Measurements from ENCODE around the gene WAS.
A peak's percentile ranks its signal among the peaks of the same experiment; 100 is the strongest.
"Not testable (repeated sequence)": the region's sequence is repeated elsewhere in the genome, so short reads cannot be mapped to it uniquely, and the experiment has no call there.

The WAS gene

DNA sequence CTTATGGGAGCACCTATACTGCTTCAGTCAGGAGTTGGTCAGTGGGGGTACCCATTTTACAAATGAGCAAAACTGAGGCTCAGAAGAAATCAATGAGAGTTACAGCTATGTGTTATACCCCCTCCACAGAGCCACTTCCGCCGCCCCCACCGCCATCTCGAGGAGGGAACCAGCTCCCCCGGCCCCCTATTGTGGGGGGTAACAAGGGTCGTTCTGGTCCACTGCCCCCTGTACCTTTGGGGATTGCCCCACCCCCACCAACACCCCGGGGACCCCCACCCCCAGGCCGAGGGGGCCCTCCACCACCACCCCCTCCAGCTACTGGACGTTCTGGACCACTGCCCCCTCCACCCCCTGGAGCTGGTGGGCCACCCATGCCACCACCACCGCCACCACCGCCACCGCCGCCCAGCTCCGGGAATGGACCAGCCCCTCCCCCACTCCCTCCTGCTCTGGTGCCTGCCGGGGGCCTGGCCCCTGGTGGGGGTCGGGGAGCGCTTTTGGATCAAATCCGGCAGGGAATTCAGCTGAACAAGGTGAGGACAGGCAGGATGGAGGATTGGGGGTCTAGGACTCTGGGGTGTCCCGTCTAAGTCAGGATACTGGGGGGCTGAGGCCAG, 5.0 kb downstream of the WAS start:
- no peak for DNase-seq

DNA sequence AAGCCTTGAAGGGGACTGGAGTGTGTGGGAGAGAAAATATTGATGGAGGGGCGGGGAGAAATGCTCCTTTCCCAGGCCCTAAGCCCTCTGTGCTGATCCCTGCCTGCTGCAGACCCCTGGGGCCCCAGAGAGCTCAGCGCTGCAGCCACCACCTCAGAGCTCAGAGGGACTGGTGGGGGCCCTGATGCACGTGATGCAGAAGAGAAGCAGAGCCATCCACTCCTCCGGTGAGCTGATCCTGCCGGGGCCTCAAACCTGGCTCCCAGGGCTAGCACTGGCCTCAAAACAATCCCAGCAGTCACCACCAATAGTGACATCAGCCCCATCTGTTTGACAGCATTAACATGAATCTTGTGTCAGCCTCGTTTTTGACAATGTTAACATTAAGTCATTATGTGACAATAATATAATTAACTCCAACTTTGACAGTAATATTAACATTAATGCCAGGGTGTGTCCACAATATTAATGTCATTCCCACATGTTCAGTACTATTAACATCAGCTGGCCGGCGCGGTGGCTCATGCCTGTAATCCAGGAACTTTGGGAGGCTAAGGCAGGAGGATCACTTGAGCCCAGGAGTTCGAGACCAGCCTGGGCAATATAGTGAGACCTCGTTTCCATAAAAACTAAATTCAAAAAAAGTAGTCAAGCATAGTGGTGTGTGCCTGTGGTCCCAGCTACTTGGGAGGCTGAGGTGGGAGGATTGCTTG, 5.8 kb downstream of the WAS start:
- DNase-seq: no peak

DNA sequence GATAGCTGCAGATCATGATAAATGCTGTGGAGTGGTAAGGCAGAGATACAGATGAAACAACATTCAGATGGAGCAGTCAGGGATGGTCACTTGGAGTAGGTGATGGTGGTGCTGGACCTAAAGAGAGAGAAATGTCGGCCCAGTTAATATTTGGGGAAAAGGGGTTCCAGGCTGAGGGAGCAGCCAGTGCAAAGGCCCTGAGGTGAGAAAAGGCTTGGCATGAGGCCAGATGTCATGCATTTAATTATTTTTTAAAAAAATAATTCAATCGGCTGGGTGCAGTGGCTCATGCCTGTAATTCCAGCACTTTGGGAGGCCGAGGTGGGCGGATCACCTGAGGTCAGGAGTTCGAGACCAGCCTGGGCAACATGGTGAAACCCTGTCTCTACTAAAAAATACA, 8.1 kb downstream of the WAS start:
- not testable (repeated sequence) for DNase-seq

DNA sequence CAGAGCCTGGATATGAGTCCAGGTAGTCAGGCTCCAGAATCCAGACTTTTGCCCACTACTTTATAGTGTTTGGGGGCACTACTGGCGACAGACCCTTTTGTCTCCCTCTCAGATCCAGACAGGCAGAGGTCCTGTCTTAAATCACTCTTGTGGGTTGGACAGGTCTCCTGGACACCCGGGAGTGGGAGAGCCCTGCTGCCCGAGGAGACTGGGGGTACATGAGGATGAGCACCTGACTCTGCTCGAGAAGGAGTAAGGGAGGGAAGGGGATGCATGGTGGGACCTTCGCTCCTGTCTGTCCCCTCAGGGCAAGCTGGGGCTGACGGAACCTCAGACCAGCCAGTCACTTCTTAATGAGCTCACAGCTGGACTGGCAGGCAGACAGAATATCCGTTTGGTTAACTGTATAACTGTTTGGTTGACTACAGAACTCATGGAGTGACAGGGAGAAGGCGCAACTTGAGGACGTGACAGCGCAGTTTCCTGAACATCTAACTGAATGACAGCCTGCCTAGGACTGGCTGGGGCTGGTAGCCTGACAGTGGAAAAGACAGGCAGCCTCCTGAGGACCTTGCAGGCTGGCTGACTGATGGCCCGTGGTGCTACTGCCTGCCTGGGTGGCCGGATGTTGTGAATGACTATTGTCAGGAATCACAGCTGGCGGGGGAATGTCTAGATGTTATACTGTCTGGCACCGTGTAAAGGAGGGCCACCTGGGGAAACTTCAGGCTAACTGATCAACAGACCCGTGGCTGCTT, 11.4 kb downstream of the WAS start:
- no peak for DNase-seq

DNA sequence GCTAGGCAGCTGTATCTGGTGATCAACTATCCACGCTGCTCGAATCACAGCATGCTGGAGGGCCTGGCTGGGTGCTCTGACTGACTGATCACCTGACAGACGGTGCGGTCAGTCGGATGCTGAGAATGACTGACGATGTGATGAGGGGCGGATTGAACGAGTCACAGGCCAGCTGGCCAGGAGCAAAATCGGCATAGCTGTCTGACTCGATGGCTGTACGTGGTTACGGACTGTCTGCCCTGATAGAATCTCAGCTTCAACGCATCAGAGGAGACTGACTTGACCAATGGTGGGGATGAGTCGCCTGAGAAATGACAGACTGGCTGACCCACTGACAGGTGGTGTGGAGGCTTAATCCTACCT, 11.9 kb downstream of the WAS start:
- DNase-seq: no peak

DNA sequence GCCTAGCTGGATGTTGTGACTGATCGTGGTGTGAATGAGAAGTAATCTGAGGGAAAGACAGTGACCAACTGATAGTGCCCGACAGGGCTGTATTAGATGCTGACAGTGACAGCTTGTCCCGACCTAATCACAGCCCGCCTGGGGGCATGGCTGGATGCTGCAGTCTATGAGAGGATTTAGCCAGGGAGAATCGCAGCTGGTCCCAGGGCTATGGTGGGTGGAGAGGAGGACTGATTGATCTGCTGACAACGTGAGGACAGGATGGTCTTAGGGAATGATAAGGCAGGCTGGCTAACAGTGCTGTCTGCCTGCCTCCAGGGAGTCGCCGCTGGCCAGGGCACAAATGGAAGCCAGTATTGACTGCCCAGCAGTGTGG, 12.3 kb downstream of the WAS start:
- DNase-seq: no peak

DNA sequence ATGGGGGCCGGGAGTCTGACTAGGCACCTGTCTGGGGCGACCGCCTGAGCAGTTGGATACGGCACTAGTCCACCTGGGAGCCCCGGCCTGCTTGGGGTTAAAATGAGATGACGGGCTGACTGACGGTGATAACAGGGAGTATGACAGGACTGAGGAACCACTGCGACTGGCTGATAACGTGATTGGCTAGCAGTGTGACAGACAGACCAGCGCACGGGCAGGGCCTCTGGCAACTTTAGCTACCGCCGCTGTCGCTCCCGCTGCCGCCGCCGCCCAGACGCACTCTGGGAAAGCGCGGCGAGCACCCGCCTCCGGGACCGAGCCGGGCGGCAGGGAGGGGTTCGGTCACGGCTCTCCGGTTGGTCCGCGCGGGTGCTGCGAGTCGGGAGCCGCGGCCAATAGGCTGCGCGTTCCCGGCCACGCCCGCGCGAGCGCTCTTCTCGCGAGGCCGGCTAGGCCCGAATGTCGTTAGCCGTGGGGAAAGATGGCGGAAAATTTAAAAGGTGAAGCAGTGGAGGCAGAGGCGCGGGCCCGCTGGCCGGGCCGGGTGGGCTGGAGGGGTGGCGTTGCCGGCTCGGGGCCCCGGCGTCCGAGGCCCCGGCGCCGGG, 12.8 kb downstream of the WAS start, which contains the start of gene SUV39H1:
SUV39H1 (plus strand) TSS at position 434 of the 608 bp plus-strand sequence; CDS start at position 485, 51 bp downstream.
- peak; percentile 37 to 59 for DNase-seq

DNA sequence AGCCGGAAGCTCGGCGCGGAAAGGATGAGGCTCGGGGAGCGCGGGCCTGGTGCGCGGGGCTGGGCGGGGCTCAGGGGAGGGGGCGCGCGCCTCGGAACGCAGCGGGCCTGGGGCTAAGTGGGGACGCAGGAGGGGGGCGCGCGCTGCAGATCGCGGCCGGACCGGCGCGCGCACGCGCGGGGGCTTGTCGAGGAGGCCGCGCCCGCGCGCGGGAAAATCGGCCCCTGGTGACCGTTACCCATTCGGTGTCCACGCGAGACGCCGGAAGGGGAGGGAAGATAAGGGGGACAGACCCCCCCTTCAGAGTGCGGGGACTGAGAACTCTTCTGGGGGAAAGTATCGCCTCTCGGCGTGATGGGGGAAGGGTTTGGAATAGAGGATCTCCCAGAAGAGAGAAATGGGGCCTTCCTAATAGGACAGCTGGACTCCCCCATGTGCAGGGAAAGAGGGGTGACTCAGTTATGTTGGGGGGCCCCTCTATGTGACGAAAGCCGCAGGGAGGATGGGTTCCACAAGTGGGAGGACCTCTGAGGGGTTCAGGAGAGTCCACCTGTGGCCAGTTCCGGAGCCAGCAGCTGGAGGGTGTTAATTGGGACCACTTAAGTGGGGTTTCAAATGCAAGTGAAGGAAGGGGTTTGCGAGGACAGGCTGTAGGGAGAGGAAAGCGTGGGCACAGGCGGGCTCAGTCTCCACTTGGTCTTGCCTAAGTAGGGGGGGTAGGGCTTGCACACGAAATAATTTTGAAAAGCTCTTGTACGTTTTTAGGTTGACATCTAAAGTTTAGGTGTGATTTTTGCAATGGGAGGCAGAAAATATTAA, 13.5 kb downstream of the WAS start:
- DNase-seq: no peak

DNA sequence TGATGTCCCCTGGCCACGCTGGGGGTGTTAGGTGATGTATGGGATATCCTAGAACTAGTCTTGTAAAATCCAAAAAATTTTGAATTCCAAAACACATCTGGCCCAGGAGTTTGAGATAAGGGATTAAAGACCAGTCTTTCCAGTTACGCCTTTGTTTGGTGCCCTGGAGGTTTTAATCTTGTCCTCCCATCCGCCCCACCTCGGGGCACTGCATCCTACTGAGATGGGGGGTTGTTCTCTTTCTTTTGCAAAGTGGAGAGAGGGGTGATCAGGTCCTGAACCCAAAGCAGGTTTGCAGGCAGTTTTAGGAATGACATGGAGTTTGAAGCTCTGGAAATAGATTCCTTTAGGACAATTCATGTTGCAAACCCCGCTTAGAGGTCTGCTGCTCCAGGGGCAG, 14.7 kb downstream of the WAS start:
- no peak for DNase-seq

DNA sequence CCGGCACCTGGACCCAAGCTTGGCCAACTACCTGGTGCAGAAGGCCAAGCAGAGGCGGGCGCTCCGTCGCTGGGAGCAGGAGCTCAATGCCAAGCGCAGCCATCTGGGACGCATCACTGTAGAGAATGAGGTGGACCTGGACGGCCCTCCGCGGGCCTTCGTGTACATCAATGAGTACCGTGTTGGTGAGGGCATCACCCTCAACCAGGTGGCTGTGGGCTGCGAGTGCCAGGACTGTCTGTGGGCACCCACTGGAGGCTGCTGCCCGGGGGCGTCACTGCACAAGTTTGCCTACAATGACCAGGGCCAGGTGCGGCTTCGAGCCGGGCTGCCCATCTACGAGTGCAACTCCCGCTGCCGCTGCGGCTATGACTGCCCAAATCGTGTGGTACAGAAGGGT, 16.6 kb downstream of the WAS start:
- DNase-seq: no peak

DNA sequence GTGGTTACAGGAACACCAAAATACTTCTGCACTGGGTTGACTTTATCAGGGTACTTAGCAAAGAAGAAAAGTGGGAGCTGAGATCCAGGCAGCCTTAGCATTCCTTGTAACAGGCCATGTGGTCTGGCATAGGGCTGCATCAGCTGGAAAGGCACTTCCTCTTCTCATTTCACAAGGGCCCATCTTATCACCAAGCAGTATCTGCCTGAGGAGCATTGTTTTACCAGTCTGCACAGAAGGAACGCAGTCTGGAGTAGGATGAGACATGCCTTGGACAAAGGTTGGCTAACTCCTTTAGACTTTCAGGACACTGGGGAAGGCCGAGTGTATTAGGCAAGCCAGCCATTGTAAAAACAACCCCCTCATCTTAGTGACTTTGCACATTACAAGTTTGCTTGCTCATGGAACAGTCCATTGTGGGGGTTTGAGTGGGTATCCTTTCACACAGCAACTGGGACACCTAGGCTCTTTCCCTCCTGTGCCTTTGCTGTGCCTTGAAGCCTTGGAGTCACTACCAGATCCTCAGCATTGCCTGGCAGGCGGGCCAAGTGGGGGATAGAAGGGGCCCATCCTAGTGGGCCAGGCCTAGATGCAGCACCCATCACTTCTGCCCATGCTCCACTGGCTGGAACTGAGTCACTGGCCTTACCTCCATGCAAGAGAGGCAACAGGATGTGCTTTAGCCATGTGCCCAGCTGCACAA, 17.5 kb downstream of the WAS start:
- no peak for DNase-seq

DNA sequence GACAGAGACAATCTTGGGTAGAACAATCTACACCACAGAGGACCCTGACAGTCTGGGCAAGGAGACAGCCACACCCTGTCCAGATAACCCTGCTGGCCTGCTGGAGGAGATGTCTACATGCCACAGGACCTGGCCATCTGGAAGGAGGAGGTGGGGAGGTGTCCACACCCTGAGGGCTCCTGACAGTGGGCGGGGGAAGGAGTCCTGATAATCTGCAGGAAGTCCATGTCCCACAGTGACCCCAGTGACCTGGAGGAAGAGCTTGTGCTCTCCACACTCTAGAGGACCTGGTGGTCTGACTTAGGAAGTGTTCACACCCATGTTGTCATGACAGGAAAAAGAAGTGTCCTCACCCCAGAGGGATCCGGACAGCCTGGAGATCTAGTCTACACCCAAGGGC, 18.4 kb downstream of the WAS start:
- DNase-seq: no peak

DNA sequence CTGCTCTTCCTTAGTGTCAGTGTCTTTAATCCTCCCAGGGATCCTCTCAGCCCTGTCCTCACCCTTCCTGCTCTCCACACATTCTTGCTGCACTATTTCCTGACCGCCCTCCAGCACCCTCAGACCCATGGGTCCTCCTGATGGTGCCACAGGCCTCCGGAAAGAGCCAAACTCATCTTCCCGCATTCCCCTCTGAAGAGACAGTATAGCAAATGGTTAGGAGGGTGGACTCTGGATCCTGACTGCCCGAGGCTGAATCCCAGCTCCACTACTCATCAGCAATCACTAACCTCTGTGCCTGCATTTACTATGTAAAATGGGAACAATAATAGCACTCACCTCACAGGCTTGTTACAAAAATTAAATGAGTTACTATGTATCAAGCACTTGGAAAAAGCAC, 19.1 kb downstream of the WAS start:
- no peak for DNase-seq

DNA sequence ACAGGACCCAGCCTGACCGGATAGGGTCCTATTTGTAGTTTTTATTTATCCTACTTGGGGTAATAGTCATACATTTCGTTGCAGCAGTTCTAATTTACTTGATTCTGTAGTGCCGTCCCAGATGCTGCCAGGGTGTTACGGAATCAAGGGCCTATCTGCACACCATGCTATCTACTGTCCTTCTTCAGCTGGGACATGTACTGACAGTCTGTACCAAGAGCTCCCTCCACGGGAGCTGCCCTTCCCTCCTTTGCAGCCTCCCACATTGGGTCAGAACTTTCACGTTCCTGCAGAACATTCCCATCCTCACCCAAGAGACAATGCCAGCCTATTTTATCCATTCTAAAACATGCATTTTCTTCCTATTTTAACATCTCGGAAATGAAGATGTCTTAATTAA, 19.6 kb downstream of the WAS start:
- DNase-seq: no peak

DNA sequence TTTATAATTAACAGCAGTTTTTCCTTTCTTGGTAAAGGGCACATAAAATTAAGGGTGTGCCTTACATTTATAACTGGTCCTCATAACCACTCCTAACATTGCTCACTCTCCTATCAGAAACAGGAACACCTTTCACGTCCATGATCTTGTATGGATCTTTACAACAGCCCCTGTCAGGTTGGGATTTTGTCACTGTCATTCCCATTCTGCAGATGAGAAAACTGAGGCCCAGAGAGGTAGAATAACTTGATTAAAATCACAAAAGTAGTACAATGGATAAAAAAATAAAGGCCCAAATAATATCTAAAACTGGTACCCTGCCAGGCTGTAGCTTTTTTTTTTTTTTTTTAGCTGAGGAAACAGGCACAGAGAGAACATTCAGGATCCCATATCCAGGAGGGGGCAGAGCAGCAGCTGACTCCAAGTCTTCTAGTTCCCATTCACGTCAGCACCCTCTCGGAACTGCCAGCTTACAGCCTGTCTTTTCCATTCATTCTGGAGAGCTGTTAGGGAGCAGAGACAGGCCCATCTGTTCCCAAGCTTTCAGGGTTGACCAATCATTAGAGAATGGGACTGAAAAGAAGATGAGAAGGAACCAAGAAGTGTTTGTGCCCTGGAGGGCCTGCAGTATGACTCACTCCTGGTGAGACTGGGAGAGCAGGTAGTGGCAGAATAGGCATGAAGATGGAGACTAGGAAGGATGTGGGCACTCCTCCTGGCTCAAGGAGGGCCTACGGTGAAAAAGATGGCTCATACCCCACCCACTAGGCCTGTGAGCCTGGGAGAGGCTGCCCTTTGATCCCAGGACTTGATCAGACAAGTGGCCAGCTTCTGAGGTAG, 20.3 kb downstream of the WAS start:
- no peak for DNase-seq

DNA sequence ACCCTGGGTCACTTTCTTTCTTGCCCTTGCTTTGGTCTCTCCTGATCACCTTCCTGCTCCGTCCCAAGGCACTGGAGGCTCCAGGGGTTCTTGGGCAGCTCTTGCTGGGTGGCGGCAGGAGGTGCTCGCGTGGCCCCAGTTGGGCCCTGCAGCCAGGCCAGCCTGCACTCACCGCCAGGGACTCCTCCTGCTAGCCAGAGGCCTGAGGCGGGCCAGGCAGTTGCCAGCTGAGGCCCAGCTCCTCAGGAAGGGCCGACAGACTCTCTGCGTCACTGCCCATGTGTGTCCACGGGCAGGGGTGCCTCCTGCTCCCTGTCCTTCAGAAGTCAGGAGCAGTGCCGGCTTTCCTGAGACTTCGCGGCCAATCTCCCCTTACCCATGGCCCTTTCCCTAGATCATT, 22.3 kb downstream of the WAS start:
- DNase-seq: no peak

DNA sequence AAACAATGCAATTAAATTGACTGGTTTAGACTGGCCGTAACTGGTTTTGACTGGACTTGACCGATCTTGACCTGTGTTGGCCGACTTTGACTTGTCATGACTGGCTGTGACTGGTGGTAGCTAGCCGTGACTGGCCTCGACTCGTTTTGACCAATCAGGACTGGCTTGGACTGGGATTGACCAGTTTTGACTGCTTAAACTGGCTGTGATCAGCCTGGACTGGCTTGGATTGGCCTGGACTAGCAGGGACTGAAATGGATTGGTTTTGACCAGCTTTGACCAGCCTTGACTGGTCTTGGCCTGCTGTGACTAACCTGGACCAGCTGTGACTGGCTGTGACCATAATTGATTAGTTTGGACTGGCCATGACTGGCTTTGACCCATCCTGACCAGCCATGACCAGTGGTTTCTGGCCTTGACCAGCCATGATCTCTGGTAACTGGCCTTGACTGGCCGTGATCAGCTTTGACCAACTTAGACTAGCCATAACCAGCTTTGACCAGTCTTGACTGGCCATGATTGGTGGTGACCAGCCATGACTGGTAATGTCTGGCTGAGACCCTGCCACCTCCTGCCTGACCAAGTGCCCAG, 26.0 kb downstream of the WAS start:
- DNase-seq: no peak

DNA sequence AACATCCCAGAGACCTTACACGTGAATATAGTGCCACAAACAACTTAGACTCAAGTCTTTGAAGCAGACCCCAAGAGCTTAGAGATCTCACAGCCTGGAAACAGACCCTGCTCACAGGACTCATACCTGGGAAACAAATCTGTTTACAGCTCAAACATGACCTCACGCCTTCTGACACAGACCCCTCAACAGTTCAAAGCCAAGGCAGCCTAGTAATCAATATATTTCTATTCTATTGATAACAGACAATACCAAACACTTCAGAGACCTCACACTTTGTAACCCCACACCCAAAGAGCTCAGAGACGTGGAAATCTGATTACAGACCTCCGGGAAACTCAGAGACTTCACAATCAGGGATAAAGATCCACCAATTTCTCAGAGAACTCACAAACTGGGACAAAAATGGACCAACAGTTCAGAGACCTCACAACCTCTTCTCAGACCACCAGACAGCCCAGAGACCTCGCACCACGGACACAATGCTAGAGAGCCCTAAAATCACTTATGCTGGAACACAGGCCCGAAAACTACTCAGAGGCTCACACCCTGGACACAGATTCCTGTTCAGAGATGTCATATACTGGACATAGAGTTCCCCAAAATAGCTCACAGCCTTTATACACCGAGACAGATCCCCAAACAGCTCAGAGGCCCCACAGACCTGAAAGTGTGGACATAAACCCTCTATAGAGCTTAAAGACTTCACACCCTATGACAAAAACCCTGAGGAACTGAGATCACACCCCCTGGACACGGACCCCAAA, 27.7 kb downstream of the WAS start:
- DNase-seq: no peak

DNA sequence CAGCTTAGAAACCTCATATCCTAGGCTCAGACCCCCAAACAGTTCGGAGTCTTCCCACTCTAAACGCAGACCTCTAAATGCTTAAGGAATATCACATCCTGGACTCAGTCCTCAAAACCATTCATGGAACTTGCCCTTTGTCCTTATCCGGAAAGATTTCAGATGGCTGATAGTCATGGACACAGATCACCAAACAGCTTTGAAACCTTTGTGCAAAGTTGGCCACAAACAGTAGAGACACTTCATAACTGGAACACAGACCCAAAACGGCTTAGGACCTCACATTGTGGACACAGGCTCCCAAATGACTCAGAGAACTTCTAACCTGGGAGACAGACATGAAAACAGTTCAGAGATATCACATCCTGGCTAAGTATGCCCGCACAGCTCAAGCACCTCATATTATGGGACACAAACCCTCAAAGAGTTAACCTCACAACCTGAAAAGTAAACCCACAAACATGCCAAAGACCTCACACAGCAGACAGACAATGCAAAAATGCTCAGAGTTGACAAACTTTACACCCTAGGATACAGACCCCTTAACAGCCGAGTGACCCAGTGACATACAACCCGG, 28.4 kb downstream of the WAS start:
- no peak for DNase-seq

DNA sequence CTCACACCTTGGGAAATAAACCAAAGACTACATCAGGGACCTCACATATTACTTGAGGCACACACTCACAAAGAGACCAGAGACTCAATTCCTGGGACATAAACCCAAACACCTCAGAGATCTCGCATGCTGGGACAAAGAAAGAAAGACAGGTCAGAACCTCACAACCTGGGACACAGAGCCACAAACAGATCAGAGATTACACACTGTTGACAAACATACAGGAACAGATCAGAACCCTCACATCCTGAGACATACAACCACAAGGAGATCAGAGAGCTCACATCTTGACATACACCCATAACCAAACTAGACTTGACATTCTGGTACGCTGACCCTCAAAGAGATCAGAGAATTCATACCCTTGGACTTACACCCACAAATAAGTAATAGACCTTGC, 30.2 kb downstream of the WAS start:
- DNase-seq: no peak
